Measurements from ENCODE around the gene LLCFC1.

The LLCFC1 gene

GRCh38 chr7:142906643-142907042 is 32.6 kb upstream of the LLCFC1 start:
- H3K36me3 ChIP-seq, result no peaks in the 10 kb centered on the region
- no peaks in the 10 kb centered on the region for H3K4me1 ChIP-seq
- no peaks in the 10 kb centered on the region for H3K27me3 ChIP-seq
- no peak for TF ChIP-seq CTCF (IDR thresholded peaks at IDR 0.05; ENCODE audit: low read depth, low read length)
- DNase-seq, result no peak
- H3K4me3 ChIP-seq (ENCODE audit: low read depth, low read length), result no peak overlapping the region
- no peaks in the 10 kb centered on the region; the same call in none of the 2 replicates for H3K9me3 ChIP-seq

DNA sequence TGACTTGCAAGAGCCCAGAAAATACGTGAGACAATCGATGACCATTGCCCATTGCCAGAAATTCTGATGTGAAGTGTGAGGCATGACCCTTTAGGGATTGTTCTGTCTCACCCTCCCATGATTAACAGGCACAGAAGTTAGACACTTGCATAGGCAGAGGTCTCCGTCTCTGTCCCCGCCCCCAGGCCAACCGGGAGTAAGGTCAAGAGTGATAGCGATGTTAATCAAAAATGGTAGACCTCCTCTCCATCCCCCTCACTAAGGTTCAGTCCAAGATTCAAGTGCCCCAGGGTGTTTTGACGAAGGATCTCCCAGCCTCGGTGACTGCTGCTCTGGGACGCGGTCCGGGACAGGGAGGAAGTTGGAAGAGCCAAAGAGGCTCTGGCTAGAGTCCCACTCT is 31.0 kb upstream of the LLCFC1 start:
- Histone ChIP-seq H3K36me3 (no peaks in the 10 kb centered on the region), H3K9me3 (no peaks in the 10 kb centered on the region; the same call in none of the 2 replicates), H3K4me3 (ENCODE audit: low read depth, low read length) (no peak overlapping the region), H3K4me1 (no peaks in the 10 kb centered on the region), H3K27me3 (no peaks in the 10 kb centered on the region)
- no peak for DNase-seq
- TF ChIP-seq CTCF (IDR thresholded peaks at IDR 0.05; ENCODE audit: low read depth, low read length), result no peak

GRCh38 chr7:142908921-142909890 is 30.1 kb upstream of the LLCFC1 start:
- no peaks in the 10 kb centered on the region for H3K4me1 ChIP-seq
- H3K36me3 ChIP-seq, result no peaks in the 10 kb centered on the region
- TF ChIP-seq CTCF (IDR thresholded peaks at IDR 0.05; ENCODE audit: low read depth, low read length), result peak; percentile 19
- no peak for DNase-seq
- H3K27me3 ChIP-seq, result no peaks in the 10 kb centered on the region
- no peak overlapping the region for H3K4me3 ChIP-seq (ENCODE audit: low read depth, low read length)
- H3K9me3 ChIP-seq, result no peaks in the 10 kb centered on the region; the same call in none of the 2 replicates

- no peaks in the 10 kb centered on the region for H3K27me3 ChIP-seq
- no peak overlapping the region for H3K4me3 ChIP-seq (ENCODE audit: low read depth, low read length)
- no peaks in the 10 kb centered on the region for H3K4me1 ChIP-seq
- no peaks in the 10 kb centered on the region; the same call in none of the 2 replicates for H3K9me3 ChIP-seq
- no peak for DNase-seq
- no peak for TF ChIP-seq CTCF (IDR thresholded peaks at IDR 0.05; ENCODE audit: low read depth, low read length)
- no peaks in the 10 kb centered on the region for H3K36me3 ChIP-seq
These were observed 29.3 kb upstream of the LLCFC1 start for GRCh38 chr7:142910031-142910433.

DNA sequence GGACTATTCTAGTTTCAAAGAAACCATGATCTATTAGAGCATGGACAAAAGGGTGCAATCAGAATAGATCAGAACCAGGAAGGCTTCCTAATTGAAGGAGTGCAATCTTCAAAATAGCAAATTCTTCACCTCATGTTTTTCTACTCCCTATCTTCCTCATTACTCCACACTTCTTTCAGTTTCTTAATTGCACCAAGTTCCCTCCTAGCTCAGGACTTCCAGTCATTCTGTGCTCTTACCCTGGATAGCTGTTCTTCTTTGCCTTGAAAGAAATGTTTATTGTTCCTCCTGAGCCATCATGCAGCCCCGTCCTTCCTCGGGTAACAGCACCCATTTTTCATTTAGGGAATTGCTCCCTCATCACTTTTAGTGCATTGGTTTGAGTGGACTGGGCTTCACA is 28.8 kb upstream of the LLCFC1 start:
- Histone ChIP-seq H3K9me3 (no peaks in the 10 kb centered on the region; the same call in none of the 2 replicates), H3K4me3 (ENCODE audit: low read depth, low read length) (no peak overlapping the region), H3K36me3 (no peaks in the 10 kb centered on the region), H3K27me3 (no peaks in the 10 kb centered on the region), H3K4me1 (no peaks in the 10 kb centered on the region)
- no peak for TF ChIP-seq CTCF (IDR thresholded peaks at IDR 0.05; ENCODE audit: low read depth, low read length)
- no peak for DNase-seq

DNA sequence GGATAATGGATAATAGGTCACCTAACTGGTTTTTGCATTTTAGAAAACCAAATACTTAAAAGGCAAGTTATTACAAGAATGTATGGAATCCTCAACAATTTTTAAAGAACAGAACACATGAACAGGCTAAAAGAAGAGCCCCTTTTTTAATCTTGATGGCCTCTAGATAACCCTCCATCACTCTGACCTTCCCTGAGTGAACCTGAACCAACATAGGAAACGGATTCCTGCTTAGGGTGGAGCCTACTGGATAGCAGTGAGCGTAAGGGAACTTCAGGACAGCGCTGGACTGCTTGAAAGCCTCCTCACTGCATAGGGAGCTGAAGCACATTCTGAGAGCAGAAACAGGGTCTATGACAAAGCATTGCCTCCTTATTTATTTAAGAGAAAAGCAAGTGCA is 26.2 kb upstream of the LLCFC1 start:
- H3K4me1 ChIP-seq, result no peaks in the 10 kb centered on the region
- H3K27me3 ChIP-seq, result no peaks in the 10 kb centered on the region

More for the DNA sequence above, 26.2 kb upstream of the LLCFC1 start:
- Histone ChIP-seq H3K9me3 (no peaks in the 10 kb centered on the region; the same call in 1 of the 2 replicates), H3K36me3 (no peaks in the 10 kb centered on the region), H3K4me3 (ENCODE audit: low read depth, low read length) (no peak overlapping the region)
- TF ChIP-seq CTCF (IDR thresholded peaks at IDR 0.05; ENCODE audit: low read depth, low read length), result no peak
- DNase-seq, result no peak

All from BE2C (cell line).